GM12878 (cell line): ENCODE data around the gene KCNS3. TPM values are rescaled to one million over a fixed set of nuclear protein-coding genes. Genes with fewer than 3 reads are reported as not detected.
A peak's percentile ranks its signal among the peaks of the same experiment; 100 is the strongest.

Source experiments
- BCL3 ChIP-seq: IDR thresholded peaks from 2 replicates; pipeline ENCODE4 v1.6.1; 2011; ENCODE audit warnings: borderline replicate concordance, low read depth, mild to moderate bottlenecking, moderate library complexity, low read length; ENCODE audit not compliant: insufficient read depth, poor library complexity, severe bottlenecking
- BHLHE40 ChIP-seq, 2 experiments: fragments of 450-650 bp in 1 of 2; IDR thresholded peaks; 2 replicates each; pipeline ENCODE4 v1.6.1; 2011 to 2017; ENCODE audit warnings: low read depth in 2 of 2, borderline replicate concordance in 1 of 2, improper control_type of control experiment in 1 of 2, low read length in 1 of 2, mild to moderate bottlenecking in 1 of 2
- CBX5 ChIP-seq: sonication (generic); IDR thresholded peaks from 2 replicates; pipeline ENCODE4 v1.6.1; 2016; ENCODE audit warnings: low read depth, moderate library complexity, mild to moderate bottlenecking, inconsistent platforms
- CEBPB ChIP-seq, 2 experiments: fragments of 150-350 bp in 1 of 2; IDR thresholded peaks; 2 replicates each; pipeline ENCODE4 v1.6.1; 2012 to 2014; ENCODE audit warnings: low read depth in 2 of 2, low read length in 2 of 2, borderline replicate concordance in 1 of 2, inconsistent platforms in 1 of 2
- CHD2 ChIP-seq: IDR thresholded peaks from 2 replicates; pipeline ENCODE4 v1.6.1; 2011; ENCODE audit warnings: low read depth, low read length, improper control_type of control experiment, borderline replicate concordance
- CTCF ChIP-seq, 3 experiments: IDR thresholded peaks in 2 of 3; conservative IDR thresholded peaks in 1 of 3; 2 replicates each; pipeline ENCODE4 v1.5.1; 2011; ENCODE audit warnings: low read depth in 3 of 3, low read length in 3 of 3, mild to moderate bottlenecking in 3 of 3, control low read depth in 2 of 3, moderate library complexity in 2 of 3, inconsistent platforms in 1 of 3, mixed read lengths in 1 of 3; ENCODE audit not compliant: control insufficient read depth in 2 of 3, insufficient read depth in 1 of 3; ENCODE audit errors: extremely low read depth in 1 of 3
- E2F4 ChIP-seq: IDR thresholded peaks from 2 replicates; pipeline ENCODE4 v1.6.1; 2012; ENCODE audit warnings: low read depth, low read length, improper control_type of control experiment
- HSF1 ChIP-seq: fragments of 150-350 bp; IDR thresholded peaks from 2 replicates; pipeline ENCODE4 v1.6.1; 2014; ENCODE audit warnings: mild to moderate bottlenecking, low read depth, low read length
- MYC ChIP-seq: IDR thresholded peaks from 2 replicates; pipeline ENCODE4 v1.6.1; 2011; ENCODE audit warnings: mild to moderate bottlenecking, low read length, moderate library complexity, inconsistent platforms; ENCODE audit not compliant: insufficient read depth, insufficient replicate concordance, insufficient read length, severe bottlenecking
- NFXL1 ChIP-seq: fragments of 450-650 bp; IDR thresholded peaks from 2 replicates; pipeline ENCODE4 v1.6.1; 2017; ENCODE audit warnings: antibody characterized with exemption, mild to moderate bottlenecking, borderline replicate concordance
- POU2F2 ChIP-seq: IDR thresholded peaks from 3 replicates; pipeline ENCODE4 v1.6.1; 2011; ENCODE audit warnings: low read depth, mild to moderate bottlenecking, low read length, borderline replicate concordance
- RAD21 ChIP-seq: IDR thresholded peaks from 2 replicates; pipeline ENCODE4 v1.6.1; 2011; ENCODE audit warnings: mild to moderate bottlenecking, low read depth, low read length, moderate library complexity; ENCODE audit not compliant: insufficient read depth
- RB1 ChIP-seq: fragments of 450-650 bp; formaldehyde crosslinking; IDR thresholded peaks from 2 replicates; pipeline ENCODE4 v1.6.1; 2017; ENCODE audit warnings: mild to moderate bottlenecking, borderline replicate concordance
- TCF12 ChIP-seq: IDR thresholded peaks from 2 replicates; pipeline ENCODE4 v1.6.1; 2011; ENCODE audit warnings: low read depth, mild to moderate bottlenecking, low read length
- TCF7 ChIP-seq: IDR thresholded peaks from 2 replicates; pipeline ENCODE4 v1.6.1; 2014; ENCODE audit warnings: antibody characterized with exemption, borderline replicate concordance
- ZBED1 ChIP-seq: IDR thresholded peaks from 2 replicates; pipeline ENCODE4 v1.6.1; 2016; ENCODE audit warnings: borderline replicate concordance
- ZBTB40 ChIP-seq: fragments of 450-650 bp; IDR thresholded peaks from 2 replicates; pipeline ENCODE4 v1.6.1; 2016; ENCODE audit warnings: mild to moderate bottlenecking, moderate library complexity, borderline replicate concordance
- polyA plus RNA-seq, 11 experiments: library from polyadenylated mRNA; depleted of rRNA in 4 of 11; unstranded in 6 of 11; stranded (reverse) in 5 of 11; fragments of >200 nt; fragmentation: Nextera tagmentation in 4 of 11; fragmentation: Illumina TruSeq in 1 of 11; extraction: Ambion mirVana in 4 of 11; extraction: Trizol in 1 of 11; gene quantifications; 1 replicate in 1 of 11; 2 replicates in 10 of 11; pipeline versions ENCODE4 v1.2.1 to v1.2.3, GENCODE V29; 2011 to 2016; ENCODE audit warnings: inconsistent platforms in 2 of 11, missing spikeins in 2 of 11, low read depth in 1 of 11
- total RNA-seq, 4 experiments: library from RNA; depleted of rRNA in 3 of 4; stranded (reverse); fragments of >200 nt in 3 of 4; fragmentation: Illumina TruSeq in 1 of 4; extraction: Trizol in 1 of 4; gene quantifications; 2 replicates each; pipeline versions ENCODE4 v1.2.1 to v1.2.3, GENCODE V29; 2013 to 2021

Gene KCNS3
- total and polyA plus RNA-seq, 10 of the 15 experiments (the other 5 are each of a cell fraction or from before 2014, with no cell fraction given) = not detected

- TF ChIP-seq CTCF (IDR thresholded peaks at IDR 0.05 in 2 of 3, conservative IDR thresholded peaks at IDR 0.05 in 1 of 3; ENCODE audit: control insufficient read depth in 2 of 3, extremely low read depth in 1 of 3, insufficient read depth in 1 of 3, low read depth in 3 of 3, low read length in 3 of 3) = peak; percentile 88 to 90 (median 89)
- no peak for TF ChIP-seq ZBED1
- no peak for TF ChIP-seq TCF12
- TF ChIP-seq CEBPB (IDR thresholded peaks at IDR 0.05; ENCODE audit: borderline replicate concordance in 1 of 2, low read depth in 2 of 2, low read length in 2 of 2) = no peak
- no peak for TF ChIP-seq POU2F2
- peak; percentile 93 for TF ChIP-seq RAD21
- no peak for TF ChIP-seq CBX5
- TF ChIP-seq NFXL1 = no peak
- TF ChIP-seq BCL3 = no peak
- no peak for TF ChIP-seq BHLHE40 (IDR thresholded peaks at IDR 0.05; ENCODE audit: borderline replicate concordance in 1 of 2, low read depth in 2 of 2, low read length in 1 of 2)
- no peak for TF ChIP-seq HSF1
- TF ChIP-seq CHD2 = no peak
- no peak for TF ChIP-seq ZBTB40
- no peak for TF ChIP-seq RB1
- TF ChIP-seq E2F4 = no peak
- TF ChIP-seq TCF7 = no peak
- TF ChIP-seq MYC = no peak
Measured at GRCh38 chr2:17851731-17852585, 26.5 kb upstream of the KCNS3 start (continued).
